Nephron progenitor cell (in vitro differentiated cells): ENCODE measurements around the gene HDAC4.

Source experiments
- DNase-seq: peaks from one replicate; pipeline ENCODE4 v3.0.0; 2021
- H3K27ac Mint-ChIP-seq: 2 replicates; pipeline ENCODE4 v1.8.0; 2021; ENCODE audit warnings: mild to moderate bottlenecking, moderate library complexity, mixed read lengths
- H3K27me3 Mint-ChIP-seq: 2 replicates; pipeline ENCODE4 v1.8.0; 2021; ENCODE audit warnings: mild to moderate bottlenecking, low read depth, mixed read lengths; ENCODE audit not compliant: poor library complexity
- H3K36me3 Mint-ChIP-seq: 2 replicates; pipeline ENCODE4 v1.8.0; 2021; ENCODE audit warnings: low read depth, mixed read lengths
- H3K4me1 Mint-ChIP-seq: 2 replicates; pipeline ENCODE4 v1.8.0; 2021; ENCODE audit warnings: mixed read lengths
- H3K4me3 Mint-ChIP-seq: 2 replicates; pipeline ENCODE4 v1.8.0; 2021; ENCODE audit warnings: mild to moderate bottlenecking, moderate library complexity, mixed read lengths
- H3K9me3 Mint-ChIP-seq: 2 replicates; pipeline ENCODE4 v1.8.0; 2021; ENCODE audit warnings: mild to moderate bottlenecking, moderate library complexity, mixed read lengths
- CTCF ChIP-seq: fragments of 200-600 bp; sonication (generic); IDR thresholded peaks from 2 replicates; pipeline ENCODE4 v1.5.0; 2021; ENCODE audit warnings: antibody characterized with exemption

The HDAC4 gene

GRCh38 chr2:239275044-239275685 is 125.7 kb downstream of the HDAC4 start:
- no peaks in the 10 kb centered on the region for H3K27me3 Mint-ChIP-seq
- DNase-seq, result no peak
- H3K4me1 Mint-ChIP-seq, result peaks cover 68% of the 10 kb centered on the region
- H3K36me3 Mint-ChIP-seq, result peaks cover 18% of the 10 kb centered on the region
- no peak overlapping the region for H3K27ac Mint-ChIP-seq
- TF ChIP-seq CTCF, result no peak
- H3K4me3 Mint-ChIP-seq, result no peak overlapping the region
- H3K9me3 Mint-ChIP-seq, result no peaks in the 10 kb centered on the region

GRCh38 chr2:239274391-239275043 is 126.3 kb downstream of the HDAC4 start:
- no peaks in the 10 kb centered on the region for H3K9me3 Mint-ChIP-seq
- no peak for DNase-seq
- peak overlapping the region; percentile 95 for H3K27ac Mint-ChIP-seq
- H3K36me3 Mint-ChIP-seq, result peaks cover 18% of the 10 kb centered on the region
- H3K4me1 Mint-ChIP-seq, result peaks cover 74% of the 10 kb centered on the region
- H3K4me3 Mint-ChIP-seq, result peak overlapping the region; percentile 33
- no peak for TF ChIP-seq CTCF
- no peaks in the 10 kb centered on the region for H3K27me3 Mint-ChIP-seq

- Mint-ChIP-seq H3K4me1 (peaks cover 84% of the 10 kb centered on the region), H3K4me3 (no peak overlapping the region), H3K27me3 (no peaks in the 10 kb centered on the region), H3K27ac (peak overlapping the region; percentile 85), H3K36me3 (peaks cover 22% of the 10 kb centered on the region), H3K9me3 (no peaks in the 10 kb centered on the region)
- TF ChIP-seq CTCF, result no peak
- no peak for DNase-seq
These were observed 127.3 kb downstream of the HDAC4 start for GRCh38 chr2:239273280-239274234.

- Mint-ChIP-seq H3K27ac (peak overlapping the region; percentile 9), H3K27me3 (no peaks in the 10 kb centered on the region), H3K36me3 (peaks cover 22% of the 10 kb centered on the region), H3K4me1 (peaks cover 90% of the 10 kb centered on the region), H3K4me3 (peak overlapping the region; percentile 5), H3K9me3 (no peaks in the 10 kb centered on the region)
- no peak for TF ChIP-seq CTCF
- DNase-seq, result no peak
These were observed 128.2 kb downstream of the HDAC4 start for GRCh38 chr2:239272626-239273025.

GRCh38 chr2:239271882-239272281 is 128.9 kb downstream of the HDAC4 start:
- DNase-seq, result no peak
- H3K27me3 Mint-ChIP-seq, result no peaks in the 10 kb centered on the region
- H3K36me3 Mint-ChIP-seq, result peaks cover 22% of the 10 kb centered on the region
- peak overlapping the region; percentile 61 for H3K27ac Mint-ChIP-seq
- peaks cover 95% of the 10 kb centered on the region for H3K4me1 Mint-ChIP-seq
- TF ChIP-seq CTCF, result no peak
- H3K9me3 Mint-ChIP-seq, result no peaks in the 10 kb centered on the region
- no peak overlapping the region for H3K4me3 Mint-ChIP-seq
